ENCODE measurements around the gene FCRL3. TPM values are rescaled to one million over a fixed set of nuclear protein-coding genes. Genes with fewer than 3 reads are reported as not detected.

The FCRL3 gene
- total RNA-seq, 1 experiment from 2014 or later: not detected

DNA sequence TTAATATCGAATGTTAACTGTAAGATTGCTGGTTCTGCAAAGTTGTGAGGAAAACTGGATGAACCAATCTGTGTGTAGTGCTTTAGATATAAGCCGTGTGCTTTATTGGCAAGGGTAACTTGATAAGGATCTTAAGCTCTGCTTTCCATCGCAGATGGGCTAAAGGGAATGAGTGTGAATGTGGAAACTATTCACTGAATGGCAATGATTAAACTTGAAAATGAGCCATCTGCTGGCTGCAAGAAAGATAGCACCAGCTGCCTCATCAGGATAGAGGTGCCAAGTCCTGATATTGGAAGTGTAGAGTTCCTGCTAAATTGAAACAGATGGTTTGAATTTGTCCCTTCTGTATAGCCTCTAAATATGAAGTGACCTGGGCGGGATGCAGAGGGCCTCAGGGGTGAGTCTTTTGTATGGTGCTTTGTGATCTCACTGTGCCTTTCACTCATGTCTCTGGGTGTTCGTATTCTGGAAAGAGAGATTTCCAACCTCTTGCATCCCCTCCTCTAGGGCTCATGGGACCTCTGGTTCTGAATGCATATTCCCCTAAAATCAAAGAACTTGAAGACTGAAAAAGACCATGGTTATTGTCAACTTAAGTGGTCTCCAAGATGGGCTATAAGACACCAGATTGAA is 9.2 kb downstream of the FCRL3 start:
- DNase-seq (ENCODE audit: extremely low read depth, low read depth): peak; percentile 26

DNA sequence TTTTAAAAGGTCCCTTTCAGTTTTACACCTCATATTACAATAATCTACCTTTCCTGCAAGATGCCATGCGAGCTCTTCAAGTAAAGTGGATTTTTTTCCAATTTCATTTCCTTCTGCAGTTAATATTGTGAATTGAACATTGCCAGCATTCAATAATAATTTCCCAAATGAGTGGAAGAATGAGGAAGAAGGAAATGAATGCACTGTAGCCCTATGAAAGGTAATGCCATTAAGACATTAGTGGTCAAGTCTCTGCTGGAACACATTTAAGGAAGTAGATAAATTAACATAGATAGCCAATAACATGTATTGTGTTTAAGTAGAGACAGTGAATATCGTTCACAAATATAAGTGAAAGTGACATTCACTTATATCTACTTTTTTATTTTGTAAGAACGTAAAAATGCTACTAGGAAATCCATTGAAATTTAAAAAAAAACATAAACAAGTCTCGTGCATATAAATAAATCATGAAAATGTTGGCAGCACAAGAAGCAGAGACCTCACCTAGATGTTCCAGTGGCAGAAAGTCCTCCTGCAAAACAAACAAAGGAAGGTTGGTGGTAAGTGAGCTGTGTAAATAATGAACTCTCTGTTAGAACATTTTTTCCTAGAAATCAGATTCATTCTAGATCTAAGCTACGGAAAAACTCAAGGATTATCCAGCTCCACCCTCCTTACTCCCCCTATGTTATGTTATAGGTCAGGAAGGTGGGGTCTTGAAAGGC is 17.7 kb downstream of the FCRL3 start:
- DNase-seq (ENCODE audit: extremely low read depth, low read depth): no peak

DNA sequence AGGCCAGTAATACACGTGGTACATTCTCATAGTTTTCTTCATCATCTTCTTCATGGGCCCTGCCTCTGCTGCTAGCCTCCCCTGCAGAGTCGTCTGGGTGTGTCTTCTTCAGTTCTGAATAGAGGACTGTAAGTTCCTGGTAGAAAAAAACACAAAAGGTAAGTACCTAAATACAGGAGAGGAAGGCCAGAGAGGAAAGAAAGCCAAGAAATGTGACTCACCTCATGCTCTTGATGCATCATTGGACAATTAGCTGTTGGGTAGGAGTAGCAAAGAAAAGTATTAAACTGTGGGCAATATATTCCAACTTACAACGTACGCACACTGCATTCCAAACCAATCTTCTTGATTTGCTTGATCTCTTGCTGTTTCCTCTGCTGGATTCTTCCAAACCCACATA is 21.8 kb downstream of the FCRL3 start:
- no peak for DNase-seq (ENCODE audit: extremely low read depth, low read depth)

DNA sequence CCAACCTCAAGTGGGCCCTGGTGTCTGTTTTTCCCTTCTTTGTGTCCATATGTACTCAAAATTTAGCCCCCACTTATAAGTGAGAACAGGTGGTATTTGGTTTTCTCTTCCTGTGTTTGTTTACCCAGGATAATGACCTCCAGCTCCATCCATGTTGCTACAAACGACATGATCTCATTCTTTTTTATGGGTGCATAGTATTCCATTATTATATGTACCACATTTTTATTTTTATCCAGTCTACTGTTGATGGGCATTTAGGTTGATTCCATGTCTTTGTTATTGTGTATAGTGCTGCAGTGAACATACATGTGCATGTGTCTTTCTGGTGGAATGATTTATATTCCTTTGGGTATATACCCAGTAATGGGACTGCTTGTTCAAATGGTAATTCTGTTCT is 27.6 kb downstream of the FCRL3 start:
- no peak for DNase-seq (ENCODE audit: extremely low read depth, low read depth)

DNA sequence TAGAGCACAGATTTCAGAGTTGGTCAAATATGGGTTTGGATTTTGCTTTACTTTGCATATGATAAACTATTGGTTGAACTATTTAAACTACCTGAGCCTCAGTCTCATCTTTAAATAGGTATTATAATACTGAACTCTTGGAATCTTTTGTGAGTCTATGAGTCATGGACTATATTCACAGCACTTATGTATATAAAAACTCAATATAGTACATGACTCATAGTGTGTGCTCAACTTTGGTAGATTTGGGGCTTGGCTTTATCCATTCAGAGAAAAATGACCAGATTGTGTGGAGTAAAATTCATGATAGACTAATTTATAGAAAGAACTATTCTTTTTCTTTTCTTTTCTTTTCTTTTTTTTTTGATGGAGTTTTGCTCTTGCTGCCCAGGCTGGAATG is 28.7 kb downstream of the FCRL3 start:
- DNase-seq (ENCODE audit: extremely low read depth, low read depth): no peak

DNA sequence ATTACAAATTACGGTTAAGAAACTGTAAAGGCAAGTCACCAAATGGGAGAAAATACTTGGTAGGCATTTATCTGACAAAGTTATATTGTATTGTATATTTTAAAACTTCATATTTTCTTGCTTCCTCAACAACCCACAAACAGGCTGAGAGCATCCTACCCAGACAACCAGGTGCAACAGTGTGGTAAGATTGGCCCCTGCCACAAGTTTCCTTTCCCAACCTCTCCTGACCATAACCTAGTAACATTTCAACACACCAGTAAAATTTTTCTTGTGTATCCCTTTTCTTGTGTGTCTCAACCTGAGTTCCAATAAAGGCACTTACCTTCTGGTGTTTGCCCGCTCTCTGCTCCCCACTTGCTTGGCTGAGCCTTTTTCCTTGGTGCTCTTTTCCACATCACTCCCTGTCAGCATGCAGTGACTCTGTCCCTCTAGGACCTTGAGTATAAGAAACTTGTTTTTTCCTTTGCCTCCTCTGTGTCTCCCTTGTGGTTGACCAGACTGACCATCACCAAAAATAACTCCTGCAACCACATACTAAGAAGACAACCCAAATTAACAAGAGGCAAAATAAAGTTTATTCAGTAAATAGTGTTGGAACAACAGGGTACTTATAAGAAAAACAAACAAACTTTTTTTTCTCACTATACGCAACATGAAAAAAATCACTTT is 40.9 kb downstream of the FCRL3 start:
- no peak for DNase-seq (ENCODE audit: extremely low read depth, low read depth)

DNA sequence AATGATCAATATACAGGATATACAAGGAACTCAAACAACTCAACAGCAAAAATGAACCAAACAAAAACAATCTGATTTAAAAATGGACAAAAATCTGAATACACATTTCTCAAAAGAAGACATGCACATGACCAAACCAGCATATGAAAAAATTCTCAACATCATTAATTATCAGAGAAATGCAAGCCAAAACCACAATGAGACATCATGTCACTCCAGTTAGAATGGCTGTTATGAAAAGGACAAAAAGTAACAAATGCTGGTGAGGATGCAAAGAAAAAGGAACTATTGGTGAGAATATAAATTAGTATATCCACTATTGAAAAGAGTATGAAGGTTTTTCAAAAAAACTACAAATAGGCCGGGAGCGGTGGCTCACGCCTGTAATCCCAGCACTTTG is 42.0 kb downstream of the FCRL3 start:
- no peak for DNase-seq (ENCODE audit: extremely low read depth, low read depth)

DNA sequence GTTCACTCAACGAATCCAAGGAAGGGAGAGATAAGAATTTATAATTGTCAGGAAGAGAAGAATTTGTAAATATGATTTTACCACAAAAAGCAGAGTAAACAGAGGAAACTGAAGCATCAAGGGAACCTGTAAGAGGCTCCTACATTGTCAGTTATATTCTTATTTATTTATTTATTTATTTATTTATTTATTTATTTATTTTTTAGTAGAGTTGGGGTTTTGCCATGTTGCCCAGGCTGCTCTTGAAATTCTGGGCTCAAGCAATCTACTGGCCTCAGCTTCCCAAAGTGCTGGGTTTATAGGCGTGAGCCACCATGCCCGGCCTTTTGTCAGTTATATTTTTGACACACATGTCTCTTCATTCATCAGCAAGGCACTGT is 47.1 kb downstream of the FCRL3 start:
- no peak for DNase-seq (ENCODE audit: extremely low read depth, low read depth)

DNA sequence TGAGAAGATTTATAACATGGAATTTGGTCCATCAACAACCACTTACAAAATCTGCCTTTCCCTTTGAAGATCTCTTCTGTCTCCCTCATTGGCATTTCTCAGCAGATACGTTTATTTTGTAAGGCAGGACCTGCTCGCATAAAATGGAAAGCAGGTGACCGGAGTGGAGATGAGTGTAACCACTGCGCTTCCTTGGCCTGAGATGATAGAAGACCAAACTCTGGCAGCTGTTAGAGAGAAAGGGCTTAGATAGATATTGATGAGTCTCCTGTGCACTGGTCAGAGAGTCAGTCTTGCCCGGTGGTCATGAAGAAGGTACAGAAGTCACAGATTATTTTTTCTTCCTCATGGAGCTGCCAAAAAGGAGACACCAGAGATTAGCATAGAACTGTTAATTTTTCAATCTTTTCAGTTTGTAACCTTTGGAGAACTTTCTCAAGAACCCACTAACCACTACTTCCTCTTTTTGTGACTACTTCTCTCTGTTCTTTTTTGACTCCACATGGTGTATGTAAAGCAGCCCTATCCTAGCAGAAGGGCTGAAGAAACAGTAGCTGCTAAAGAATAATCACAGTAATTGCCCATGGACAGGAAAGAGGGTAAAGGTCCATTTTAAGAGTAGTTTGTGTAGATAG is 47.6 kb downstream of the FCRL3 start:
- no peak for DNase-seq (ENCODE audit: extremely low read depth, low read depth)

DNA sequence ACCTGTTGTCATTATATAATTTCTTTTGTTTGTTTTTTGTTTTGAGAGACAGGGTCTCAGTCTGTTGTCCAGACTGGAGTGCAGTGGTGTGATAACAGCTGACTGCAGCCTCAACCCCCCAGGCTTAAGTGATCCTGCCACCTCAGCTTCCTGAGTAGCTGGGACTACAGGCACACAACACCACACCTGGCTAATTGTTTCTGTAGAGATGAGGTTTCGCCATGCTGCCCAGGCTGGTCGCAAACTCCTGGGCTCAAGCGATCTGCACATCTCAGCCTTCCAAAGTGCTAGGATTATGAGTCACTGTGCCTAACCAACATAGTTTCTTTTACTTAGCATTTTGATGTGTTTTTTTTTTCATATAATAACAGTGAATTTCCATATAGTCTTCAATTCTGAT is 52.3 kb downstream of the FCRL3 start:
- no peak for DNase-seq (ENCODE audit: extremely low read depth, low read depth)

DNA sequence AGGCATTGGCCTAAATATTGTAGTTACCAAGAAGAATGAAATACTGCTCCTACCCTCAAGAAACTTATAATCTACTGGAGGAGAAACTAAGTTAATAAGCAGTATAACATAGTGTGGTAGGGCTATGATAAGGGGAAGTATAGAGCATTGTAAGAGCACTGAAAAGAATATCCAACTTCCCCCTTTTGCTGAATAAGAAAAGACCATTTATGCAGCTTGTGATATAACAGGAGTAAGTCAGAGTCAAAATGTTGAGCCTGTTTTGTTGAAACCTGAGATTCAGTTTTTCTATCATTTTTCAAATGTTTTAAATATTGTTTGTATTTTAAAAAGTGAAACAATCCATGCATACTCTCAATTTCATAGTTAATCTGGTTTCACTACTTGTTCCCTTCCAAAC is 54.4 kb downstream of the FCRL3 start:
- no peak for DNase-seq (ENCODE audit: extremely low read depth, low read depth)

DNA sequence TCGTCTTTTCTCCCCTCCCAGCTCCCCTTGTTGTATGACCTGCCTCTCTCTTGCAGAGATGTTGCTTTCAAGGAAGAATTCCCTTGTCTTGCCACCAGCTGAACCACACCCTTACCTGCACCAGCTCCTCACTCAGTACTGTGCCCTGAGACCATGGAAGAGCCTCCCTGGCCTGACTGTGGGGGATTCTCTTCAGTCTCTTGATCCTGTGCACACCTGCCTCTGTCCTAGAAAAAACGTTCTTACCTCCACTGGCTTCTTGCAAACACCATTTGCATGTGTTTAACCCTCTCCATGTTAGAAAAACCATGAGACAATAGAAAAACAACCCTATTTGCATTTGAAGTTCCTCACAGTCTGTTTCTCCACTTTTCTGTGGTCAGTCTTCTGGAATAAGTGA is 59.4 kb downstream of the FCRL3 start:
- no peak for DNase-seq (ENCODE audit: extremely low read depth, low read depth)

DNA sequence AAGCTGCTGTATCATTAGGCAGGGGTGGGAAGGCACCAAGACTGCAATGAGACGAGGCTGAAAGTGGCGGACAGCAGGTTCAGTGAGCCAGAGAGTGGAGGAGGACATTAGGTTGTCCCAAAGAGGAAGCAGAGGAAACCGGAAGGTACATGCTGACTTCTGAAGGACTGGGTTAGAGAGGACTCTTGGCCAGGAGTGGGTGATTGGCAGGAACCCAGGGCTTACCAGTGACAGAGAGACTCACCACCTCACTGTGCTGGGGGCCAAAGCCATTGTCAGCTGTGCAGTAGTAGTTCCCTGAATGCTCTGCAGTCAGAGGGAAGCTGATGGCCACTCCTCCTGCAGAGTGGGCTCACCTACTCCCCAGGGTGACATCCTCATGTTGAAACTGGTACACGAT is 60.8 kb downstream of the FCRL3 start:
- DNase-seq (ENCODE audit: extremely low read depth, low read depth): no peak

DNA sequence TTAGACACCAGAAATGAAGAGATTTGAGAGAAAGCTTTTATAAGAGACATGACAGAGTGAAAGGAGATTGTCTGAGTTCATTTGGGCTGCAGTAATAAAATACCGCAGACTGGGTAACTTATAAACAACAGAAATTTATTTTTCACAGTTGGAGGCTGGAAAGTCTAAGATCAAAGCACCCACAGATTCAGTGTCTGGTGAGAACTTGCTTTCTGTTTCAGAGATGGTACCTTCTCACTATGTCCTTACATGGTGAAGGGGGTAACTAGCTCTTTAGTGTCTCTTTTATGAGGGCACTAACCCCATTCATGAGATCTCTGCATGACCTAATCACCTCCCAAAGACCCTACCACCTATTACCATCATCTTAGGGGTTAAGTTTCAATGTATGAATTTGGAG is 71.8 kb downstream of the FCRL3 start:
- DNase-seq (ENCODE audit: extremely low read depth, low read depth): no peak

Other genes with a start within 250 kb of the FCRL3 start
- gene FCRL5, start 148.3 kb downstream of the FCRL3 start, total RNA-seq (2014; rRNA removed; shearing (Covaris generic)): not detected in 2 replicates
- not detected in 2 replicates for gene FCRL4, start 102.7 kb downstream of the FCRL3 start, total RNA-seq (2014; rRNA removed; shearing (Covaris generic))
- gene FCRL2, start 76.4 kb upstream of the FCRL3 start, total RNA-seq (2014; rRNA removed; shearing (Covaris generic)): not detected in 2 replicates
- gene FCRL1, start 119.4 kb upstream of the FCRL3 start, total RNA-seq (2014; rRNA removed; shearing (Covaris generic)): not detected in 2 replicates
- not detected in 2 replicates for gene CD5L, start 141.0 kb upstream of the FCRL3 start, total RNA-seq (2014; rRNA removed; shearing (Covaris generic))